H1 (cell line): ENCODE measurements around the gene GBE1. TPM values are rescaled to one million over a fixed set of nuclear protein-coding genes. Genes with fewer than 3 reads are reported as not detected.

Experiments used
- CTCF ChIA-PET: fragments of 300-600 bp; sonication (Branson Sonifier 250); formaldehyde crosslinking; loops from one replicate; lab custom pipeline; 2021; ENCODE audit not compliant: partially characterized antibody; lab: Charles Lee
- POLR2A ChIA-PET: fragments of 300-600 bp; sonication (Branson Sonifier 250); formaldehyde crosslinking; loops from one replicate; lab custom pipeline; 2021; ENCODE audit warnings: inconsistent platforms; ENCODE audit not compliant: partially characterized antibody; lab: Charles Lee
- DNase-seq, 2 experiments: peaks; one replicate each; pipeline versions ENCODE4 v3.0.0 to v3.0.0-alpha.2; 2010 to 2022; ENCODE audit warnings: low spot score in 2 of 2, low read depth in 1 of 2, mixed read lengths in 1 of 2
- FAIRE-seq: peaks from 2 replicates; lab custom pipeline; 2011; peaks lifted over from hg19 to GRCh38; lab: Jason Lieb, UNC
- H2AFZ ChIP-seq: 2 replicates; pipeline ENCODE4 v1.8.1; 2012; ENCODE audit warnings: low read length, inconsistent platforms
- H2AK5ac ChIP-seq: 2 replicates; pipeline ENCODE4 v1.6.1; 2013; ENCODE audit warnings: low read depth, low read length
- H2BK120ac ChIP-seq: replicated peaks from 2 replicates; pipeline ENCODE3; 2013; ENCODE audit warnings: low read depth, low read length, inconsistent platforms
- H2BK12ac ChIP-seq: 2 replicates; pipeline ENCODE4 v1.6.1; 2013; ENCODE audit warnings: low read depth, low read length
- H2BK15ac ChIP-seq: 2 replicates; pipeline ENCODE4 v1.6.1; 2013; ENCODE audit warnings: low read length
- H2BK20ac ChIP-seq: 2 replicates; pipeline ENCODE4 v1.6.1; 2013; ENCODE audit warnings: low read length
- H2BK5ac ChIP-seq: 2 replicates; pipeline ENCODE4 v1.6.1; 2013; ENCODE audit warnings: low read depth, low read length
- H3K14ac ChIP-seq: 2 replicates; pipeline ENCODE4 v1.6.1; 2013; ENCODE audit warnings: inconsistent platforms; ENCODE audit not compliant: insufficient read length
- H3K18ac ChIP-seq: 2 replicates; pipeline ENCODE4 v1.6.1; 2013; ENCODE audit warnings: low read length; ENCODE audit errors: extremely low read depth
- H3K23ac ChIP-seq: 2 replicates; pipeline ENCODE4 v1.6.1; 2013; ENCODE audit warnings: inconsistent platforms; ENCODE audit not compliant: insufficient read length
- H3K23me2 ChIP-seq: 2 replicates; pipeline ENCODE4 v1.6.1; 2013; ENCODE audit warnings: low read depth, low read length
- H3K27ac ChIP-seq: 2 replicates; pipeline ENCODE4 v1.6.1; 2011; ENCODE audit warnings: low read depth, low read length, inconsistent platforms
- H3K27me3 ChIP-seq, 4 experiments: replicated peaks in 1 of 4; 1 replicate in 1 of 4; 2 replicates in 3 of 4; pipeline versions ENCODE4 v1.6.1 to v1.8.1; 2011 to 2013; ENCODE audit warnings: low read length in 3 of 4, mild to moderate bottlenecking in 3 of 4, inconsistent platforms in 2 of 4, mixed read lengths in 2 of 4, moderate library complexity in 1 of 4; ENCODE audit not compliant: control insufficient read depth in 3 of 4, insufficient read depth in 3 of 4; ENCODE audit errors: extremely low read depth in 1 of 4
- H3K36me3 ChIP-seq, 4 experiments: 2 replicates each; pipeline versions ENCODE4 v1.6.1 to v1.8.1; 2011 to 2013; ENCODE audit warnings: mild to moderate bottlenecking in 4 of 4, low read length in 3 of 4, moderate library complexity in 2 of 4, control low read depth in 1 of 4, inconsistent platforms in 1 of 4; ENCODE audit not compliant: insufficient read depth in 4 of 4, control insufficient read depth in 2 of 4
- H3K4ac ChIP-seq: replicated peaks from 2 replicates; pipeline ENCODE3; 2013; ENCODE audit warnings: low read length, low read depth, mixed read lengths, inconsistent platforms; ENCODE audit not compliant: insufficient read length
- H3K4me1 ChIP-seq, 4 experiments: replicated peaks in 1 of 4; 1 replicate in 1 of 4; 2 replicates in 3 of 4; pipeline versions ENCODE4 v1.6.1 to v1.8.1; 2011 to 2013; ENCODE audit warnings: low read length in 3 of 4, inconsistent platforms in 2 of 4, mixed read lengths in 1 of 4; ENCODE audit not compliant: insufficient read depth in 4 of 4, control insufficient read depth in 3 of 4
- H3K4me2 ChIP-seq, 2 experiments: 2 replicates each; pipeline versions ENCODE4 v1.6.1 to v1.8.1; 2011 to 2013; ENCODE audit warnings: low read depth in 2 of 2, low read length in 2 of 2, control low read depth in 1 of 2, inconsistent platforms in 1 of 2, mild to moderate bottlenecking in 1 of 2; ENCODE audit not compliant: insufficient read depth in 1 of 2
- H3K4me3 ChIP-seq, 4 experiments: fragments of 200-600, 300-600 bp in 1 of 4; sonication (generic), shearing (Covaris generic), sonication (Bioruptor Twin) in 1 of 4; 2 replicates each; pipeline versions ENCODE4 v1.5.1 to v1.8.1; 2011 to 2016; ENCODE audit warnings: low read length in 4 of 4, low read depth in 3 of 4, control low read depth in 2 of 4, inconsistent platforms in 2 of 4, mild to moderate bottlenecking in 2 of 4, mixed read lengths in 1 of 4, moderate library complexity in 1 of 4; ENCODE audit not compliant: insufficient read depth in 2 of 4; ENCODE audit errors: extremely low read depth in 1 of 4
- H3K56ac ChIP-seq: replicated peaks from 2 replicates; pipeline ENCODE3; 2013; ENCODE audit warnings: low read depth, mild to moderate bottlenecking, mixed read lengths, low read length, inconsistent platforms; ENCODE audit not compliant: insufficient read length
- H3K79me1 ChIP-seq: 2 replicates; pipeline ENCODE4 v1.6.1; 2013; ENCODE audit warnings: low read depth, low read length, control low read depth
- H3K79me2 ChIP-seq, 2 experiments: 2 replicates each; pipeline versions ENCODE4 v1.6.1 to v1.8.1; 2012 to 2013; ENCODE audit warnings: low read length in 2 of 2, mild to moderate bottlenecking in 2 of 2, inconsistent platforms in 1 of 2; ENCODE audit not compliant: insufficient read depth in 2 of 2, control insufficient read depth in 1 of 2
- H3K9ac ChIP-seq, 4 experiments: replicated peaks in 1 of 4; 1 replicate in 1 of 4; 2 replicates in 3 of 4; pipeline versions ENCODE4 v1.6.1 to v1.8.1; 2011 to 2013; ENCODE audit warnings: low read depth in 3 of 4, low read length in 3 of 4, control low read depth in 2 of 4, mild to moderate bottlenecking in 2 of 4, moderate library complexity in 2 of 4, inconsistent platforms in 1 of 4; ENCODE audit errors: extremely low read depth in 1 of 4
- H3K9me3 ChIP-seq, 2 experiments: 2 replicates each; pipeline versions ENCODE4 v1.6.1 to v1.8.1; 2012 to 2013; ENCODE audit warnings: mild to moderate bottlenecking in 2 of 2, moderate library complexity in 2 of 2, control low read depth in 1 of 2, inconsistent platforms in 1 of 2, low read depth in 1 of 2, low read length in 1 of 2, mixed read lengths in 1 of 2; ENCODE audit not compliant: insufficient read depth in 2 of 2
- H4K20me1 ChIP-seq, 2 experiments: replicated peaks in 1 of 2; 2 replicates each; pipeline versions ENCODE3 to v1.8.1; 2011 to 2013; ENCODE audit warnings: inconsistent platforms in 2 of 2, low read length in 2 of 2, mild to moderate bottlenecking in 1 of 2; ENCODE audit not compliant: insufficient read depth in 2 of 2, control insufficient read depth in 1 of 2
- H4K5ac ChIP-seq: 2 replicates; pipeline ENCODE4 v1.6.1; 2013; ENCODE audit warnings: low read length, low read depth, mixed read lengths, inconsistent platforms; ENCODE audit not compliant: insufficient read length
- H4K8ac ChIP-seq: 2 replicates; pipeline ENCODE4 v1.8.0; 2013; ENCODE audit warnings: mild to moderate bottlenecking, moderate library complexity, low read length, inconsistent platforms; ENCODE audit not compliant: insufficient read depth; ENCODE audit errors: extremely low read depth
- H4K91ac ChIP-seq: replicated peaks from 2 replicates; pipeline ENCODE3; 2013; ENCODE audit warnings: low read length, mixed read lengths, inconsistent platforms; ENCODE audit not compliant: insufficient read length
- ATF2 ChIP-seq: IDR thresholded peaks from 2 replicates; pipeline ENCODE4 v1.6.1; 2012; ENCODE audit warnings: low read length, inconsistent platforms
- CHD1 ChIP-seq: IDR thresholded peaks from 2 replicates; pipeline ENCODE4 v1.6.1; 2012; ENCODE audit warnings: low read depth, low read length, improper control_type of control experiment
- WGBS, 2 experiments: shearing (Covaris generic) in 1 of 2; methylation state at CpG; one replicate each; pipeline versions ENCODE4 v1.1.6 to v1.1.7; 2013 to 2015; ENCODE audit warnings: low lambda C conversion rate in 2 of 2, mixed read lengths in 2 of 2, inconsistent platforms in 1 of 2, low coverage in 1 of 2, missing lambda C conversion rate in 1 of 2; ENCODE audit not compliant: insufficient replicate concordance in 2 of 2, insufficient coverage in 1 of 2, insufficient read length in 1 of 2; ENCODE audit errors: extremely low coverage in 1 of 2, missing lambda C conversion rate in 1 of 2; 5-methylcytosine and 5-hydroxymethylcytosine counted together
- polyA plus RNA-seq, 7 experiments: library from polyadenylated mRNA; depleted of rRNA in 3 of 7; stranded (reverse) in 5 of 7; unstranded in 2 of 7; fragments of >200 nt in 5 of 7; fragments of 200-250 nt in 2 of 7; gene quantifications; 1 replicate in 5 of 7; 2 replicates in 1 of 7; 4 replicates in 1 of 7; pipeline versions ENCODE4 v1.2.1 to v1.2.3, GENCODE V29; 2011 to 2013; ENCODE audit warnings: missing spikeins in 2 of 7, mixed read lengths in 2 of 7
- total RNA-seq: library from RNA; stranded (reverse); fragmentation: NEBNext Ultra II Directional; extraction: Animal tissue kit (Norgen Biotek cat#: 25700); gene quantifications from 2 replicates; pipeline ENCODE4 v1.2.1, GENCODE V29; 2021

GBE1 gene
- total and polyA plus RNA-seq, 2 of the 8 experiments (the other 6 are each of a cell fraction or from before 2014, with no cell fraction given) = 3.3 to 7.3 TPM

DNA sequence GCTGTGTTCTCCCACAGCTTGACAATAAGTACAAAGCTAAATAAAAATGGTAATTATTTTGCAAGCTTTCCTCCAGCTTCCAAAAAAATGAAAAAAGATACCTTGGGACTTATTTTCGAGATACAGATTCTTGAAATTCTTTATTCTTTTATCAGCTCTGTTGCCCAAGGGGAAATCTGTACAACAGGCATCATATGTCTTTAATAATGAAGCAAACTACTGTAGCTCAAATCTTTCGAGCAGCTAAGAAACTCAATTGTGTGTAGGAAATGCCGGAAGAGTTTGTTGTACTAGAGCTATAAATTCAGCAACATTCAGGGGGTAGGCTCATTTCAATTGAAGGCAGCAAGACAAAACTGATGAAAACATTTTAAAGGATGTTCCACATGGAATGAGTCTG, 297.7 kb downstream of the GBE1 start:
- DNase-seq (no peak), FAIRE-seq (no peak)
- Histone ChIP-seq H2BK5ac (no peak overlapping the region), H3K14ac (no peak overlapping the region), H3K23me2 (no peaks in the 10 kb centered on the region), H2AFZ (no peak overlapping the region), H3K9me3 (no peaks in the 10 kb centered on the region), H3K36me3 (no peaks in the 10 kb centered on the region), H2BK120ac (no peak overlapping the region), H2BK20ac (no peak overlapping the region), H3K79me2 (no peaks in the 10 kb centered on the region), H3K27ac (no peak overlapping the region), H3K56ac (no peak overlapping the region), H2BK12ac (no peak overlapping the region), H2BK15ac (no peak overlapping the region), H4K20me1 (no peaks in the 10 kb centered on the region), H3K4me1 (no peaks in the 10 kb centered on the region), H3K4me3 (no peak overlapping the region), H3K23ac (no peak overlapping the region), H4K91ac (no peak overlapping the region), H3K9ac (no peak overlapping the region), H3K4ac (no peak overlapping the region), H3K79me1 (no peaks in the 10 kb centered on the region), H3K18ac (no peak overlapping the region), H3K27me3 (peaks cover 0 to 2% (median 0%) of the 10 kb centered on the region in 4 experiments; a peak in 1 of 7 replicates), H3K4me2 (no peak overlapping the region), H4K8ac (no peak overlapping the region), H2AK5ac (no peak overlapping the region), H4K5ac (no peak overlapping the region)
- WGBS, 2 experiments = 89% methylated on average over 3 of the region's 3 CpGs; no CpG with 5 or more reads in 1 of the 2 experiments
- POLR2A ChIA-PET = no interaction called here
- CTCF ChIA-PET = interaction anchor here (0.7 kb wide), 1 partner anchor 14 kb away, joined by 3 read pairs; no protein-coding TSS in a partner anchor
- TF ChIP-seq ATF2 (no peak), CHD1 (no peak)
